B cell (primary cell): ENCODE data around the gene LCN12. TPM values are rescaled to one million over a fixed set of nuclear protein-coding genes. Genes with fewer than 3 reads are reported as not detected.

Source experiments
- ATAC-seq: fragments of 200-7000 bp; cut with Tn5 transposase; one replicate; pipeline ENCODE4 v1.10.0; 2021; ENCODE audit warnings: low read depth, mild to moderate bottlenecking, moderate number of reproducible peaks, moderate library complexity
- CTCF ChIA-PET: fragments of 350-600 bp; sonication (Branson Sonifier 250); formaldehyde crosslinking; loops from one replicate; lab custom pipeline; 2021; ENCODE audit warnings: antibody characterized with exemption, inconsistent platforms; lab: Charles Lee
- POLR2A ChIA-PET: fragments of 350-600 bp; sonication (Branson Sonifier 250); formaldehyde crosslinking; loops from one replicate; lab custom pipeline; 2021; ENCODE audit warnings: antibody characterized with exemption; lab: Charles Lee
- DNase-seq: peaks from one replicate; pipeline ENCODE4 v3.0.0; 2013
- H2AFZ ChIP-seq: 2 replicates; pipeline ENCODE4 v1.6.1; 2012; ENCODE audit warnings: mild to moderate bottlenecking, low read depth, low read length; ENCODE audit not compliant: insufficient read depth, poor library complexity, severe bottlenecking
- H3K27ac ChIP-seq, 2 donors: 1 replicate in 1 of 2; 2 replicates in 1 of 2; pipeline ENCODE4 v1.5.1; 2012 to 2013; ENCODE audit warnings: low read length in 2 of 2, mild to moderate bottlenecking in 2 of 2, moderate library complexity in 1 of 2
- H3K27me3 ChIP-seq, 4 experiments: fragments of 200-600 bp in 1 of 4; sonication (generic) in 1 of 4; replicated peaks in 1 of 4; 1 replicate in 2 of 4; 2 replicates in 2 of 4; pipeline versions ENCODE4 v1.6.1 to v1.7.0; 2013 to 2016; ENCODE audit warnings: low read length in 3 of 4, mild to moderate bottlenecking in 2 of 4, mixed read lengths in 1 of 4, moderate library complexity in 1 of 4; ENCODE audit not compliant: insufficient read depth in 4 of 4, control insufficient read depth in 3 of 4; ENCODE audit errors: control extremely low read depth in 1 of 4
- H3K36me3 ChIP-seq, 2 experiments: replicated peaks in 1 of 2; 1 replicate in 1 of 2; 2 replicates in 1 of 2; pipeline versions ENCODE4 v1.6.1 to v1.7.1; 2013; ENCODE audit warnings: low read length in 1 of 2; ENCODE audit not compliant: insufficient read depth in 2 of 2, control insufficient read depth in 1 of 2; ENCODE audit errors: control extremely low read depth in 1 of 2, extremely low read depth in 1 of 2
- H3K4me1 ChIP-seq, 2 donors: fragments of 200-600 bp in 1 of 2; sonication (generic) in 1 of 2; 1 replicate in 1 of 2; 2 replicates in 1 of 2; pipeline versions ENCODE4 v1.5.1 to v1.6.1; 2013 to 2017; ENCODE audit warnings: low read length in 2 of 2; ENCODE audit not compliant: control insufficient read depth in 2 of 2, insufficient read depth in 2 of 2
- H3K4me2 ChIP-seq: replicated peaks from 2 replicates; pipeline ENCODE3; 2012; ENCODE audit warnings: mild to moderate bottlenecking, low read depth, low read length; ENCODE audit not compliant: poor library complexity, severe bottlenecking
- H3K4me3 ChIP-seq, 5 experiments: fragments of 200-600 bp in 1 of 5; sonication (generic) in 1 of 5; 1 replicate in 3 of 5; 2 replicates in 2 of 5; pipeline versions ENCODE4 v1.5.1 to v1.7.0; 2011 to 2016; ENCODE audit warnings: low read length in 4 of 5, mild to moderate bottlenecking in 4 of 5, low read depth in 2 of 5, control low read depth in 1 of 5, moderate library complexity in 1 of 5; ENCODE audit not compliant: insufficient read depth in 1 of 5; ENCODE audit errors: control extremely low read depth in 1 of 5, extremely low read depth in 1 of 5
- H3K79me2 ChIP-seq: fragments of 200-600 bp; sonication (generic); one replicate; pipeline ENCODE4 v1.6.0; 2016; ENCODE audit warnings: low read length; ENCODE audit not compliant: control insufficient read depth, insufficient read depth
- H3K9ac ChIP-seq: fragments of 200-600 bp; sonication (generic); 2 replicates; pipeline ENCODE4 v1.6.1; 2017; ENCODE audit warnings: mild to moderate bottlenecking, low read length, moderate library complexity
- H3K9me3 ChIP-seq, 3 donors: one replicate each; pipeline versions ENCODE4 v1.6.1 to v1.7.1; 2013; ENCODE audit warnings: low read length in 2 of 3; ENCODE audit not compliant: control insufficient read depth in 2 of 3, insufficient read depth in 1 of 3; ENCODE audit errors: control extremely low read depth in 1 of 3
- H4K20me1 ChIP-seq: 2 replicates; pipeline ENCODE4 v1.6.0; 2012; ENCODE audit warnings: mild to moderate bottlenecking, low read length; ENCODE audit not compliant: insufficient read depth, control insufficient read depth, poor library complexity, severe bottlenecking
- H3K27ac Mint-ChIP-seq: one replicate; pipeline ENCODE4 v1.8.0; 2021; ENCODE audit warnings: mixed read lengths
- H3K27me3 Mint-ChIP-seq: one replicate; pipeline ENCODE4 v1.8.0; 2021; ENCODE audit warnings: mixed read lengths
- H3K4me1 Mint-ChIP-seq: one replicate; pipeline ENCODE4 v1.8.0; 2021; ENCODE audit warnings: mixed read lengths
- H3K4me3 Mint-ChIP-seq: one replicate; pipeline ENCODE4 v1.8.0; 2021; ENCODE audit warnings: mixed read lengths
- H3K9me3 Mint-ChIP-seq: one replicate; pipeline ENCODE4 v1.8.0; 2022; ENCODE audit warnings: mixed read lengths; ENCODE audit not compliant: insufficient read depth
- CTCF ChIP-seq: fragments of 200-600 bp; IDR thresholded peaks from one replicate; pipeline ENCODE4 v1.8.0; 2022; ENCODE audit warnings: antibody characterized with exemption, mild to moderate bottlenecking
- EZH2 ChIP-seq: IDR thresholded peaks from 2 replicates; pipeline ENCODE4 v1.6.1; 2012; ENCODE audit warnings: borderline replicate concordance, low read depth, mild to moderate bottlenecking, moderate library complexity, low read length; ENCODE audit not compliant: insufficient read depth, poor library complexity, severe bottlenecking
- WGBS: methylation state at CpG from one replicate; pipeline ENCODE4 v1.1.5; 2013; ENCODE audit warnings: missing lambda C conversion rate; ENCODE audit not compliant: insufficient coverage; 5-methylcytosine and 5-hydroxymethylcytosine counted together
- intact Hi-C: fragments of 100-400 bp; cut with micrococcal nuclease; formaldehyde crosslinking; loops from one replicate; pipeline ENCODE4 v1.10.0; 2022
- polyA plus RNA-seq: library from polyadenylated mRNA; depleted of rRNA; stranded (reverse); fragments of >200 nt; gene quantifications from 2 replicates; pipeline ENCODE4 v1.2.3, GENCODE V29; 2012
- total RNA-seq, 2 donors: library from RNA; stranded (reverse); fragments of 120-200 nt in 1 of 2; gene quantifications; 1 replicate in 1 of 2; 2 replicates in 1 of 2; pipeline versions ENCODE4 v1.2.3 to v1.2.4, GENCODE V29; 2013 to 2022

The LCN12 gene
- total and polyA plus RNA-seq, 2 donors (not counting 1 experiment from before 2014, with no cell fraction given): 2.4 to 2.6 TPM

DNA sequence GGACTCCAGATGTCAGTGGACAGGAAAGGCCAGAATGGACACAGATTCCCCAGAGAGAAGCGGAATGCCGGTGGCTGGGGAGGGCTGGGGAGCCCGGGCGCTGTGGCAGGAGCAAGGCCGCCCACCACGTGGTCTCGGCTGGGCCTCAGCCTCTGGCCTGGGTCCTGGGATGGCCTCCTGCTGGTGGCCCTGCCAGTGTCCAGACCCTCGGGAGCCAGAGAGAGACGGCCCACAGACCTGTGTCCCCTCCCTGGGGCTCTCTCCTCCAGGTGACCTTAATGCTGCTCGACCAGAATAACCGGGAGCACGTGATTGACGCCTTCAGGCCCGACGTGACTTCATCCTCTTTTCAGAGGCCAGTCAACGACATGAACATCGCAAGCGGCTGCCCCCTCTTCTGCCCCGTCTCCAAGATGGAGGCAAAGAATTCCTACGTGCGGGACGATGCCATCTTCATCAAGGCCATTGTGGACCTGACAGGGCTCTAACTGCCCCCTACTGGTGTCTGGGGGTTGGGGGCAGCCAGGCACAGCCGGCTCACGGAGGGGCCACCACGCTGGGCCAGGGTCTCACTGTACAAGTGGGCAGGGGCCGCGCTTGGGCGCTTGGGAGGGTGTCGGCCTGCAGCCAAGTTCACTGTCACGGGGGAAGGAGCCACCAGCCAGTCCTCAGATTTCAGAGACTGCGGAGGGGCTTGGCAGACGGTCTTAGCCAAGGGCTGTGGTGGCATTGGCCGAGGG, 26.5 kb upstream of the LCN12 start:
- H3K4me1 Mint-ChIP-seq: no peaks in the 10 kb centered on the region
- H3K79me2 ChIP-seq: peaks cover 16% of the 10 kb centered on the region
- no peak overlapping the region for H3K4me3 ChIP-seq
- H2AFZ ChIP-seq: no peak overlapping the region
- no peak overlapping the region for H3K27ac Mint-ChIP-seq
- ATAC-seq (no peak), DNase-seq (no peak)
- no peak overlapping the region for H3K27ac ChIP-seq
- H3K27me3 Mint-ChIP-seq: no peaks in the 10 kb centered on the region
- H3K27me3 ChIP-seq: no peaks in the 10 kb centered on the region
- TF ChIP-seq CTCF: no peak
- no peak for TF ChIP-seq EZH2
- peaks cover 13% of the 10 kb centered on the region for H4K20me1 ChIP-seq
- H3K4me3 Mint-ChIP-seq: no peak overlapping the region
- H3K4me1 ChIP-seq: no peaks in the 10 kb centered on the region
- ChIA-PET POLR2A (no interaction called here), CTCF (interaction anchor here (1.1 to 1.8 kb wide), 3 partner anchors 83 to 110 kb away, joined by 3 to 5 read pairs (median 5); partner anchors contain the start of gene AJM1)
- 94% methylated on average over 32 of the region's 33 CpGs for WGBS
- no peaks in the 10 kb centered on the region for H3K9me3 ChIP-seq
- no peak overlapping the region for H3K4me2 ChIP-seq
- H3K9ac ChIP-seq: no peak overlapping the region
- no peaks in the 10 kb centered on the region for H3K9me3 Mint-ChIP-seq
- intact Hi-C loops: no loop called here
- H3K36me3 ChIP-seq: peaks cover 0 to 50% of the 10 kb centered on the region in 2 experiments

GRCh38 chr9:136926154-136926704, 25.8 kb upstream of the LCN12 start:
- no peaks in the 10 kb centered on the region for H3K9me3 Mint-ChIP-seq
- H3K4me3 Mint-ChIP-seq: no peak overlapping the region
- H3K27me3 ChIP-seq: no peaks in the 10 kb centered on the region
- H3K4me1 Mint-ChIP-seq: no peaks in the 10 kb centered on the region
- ATAC-seq: no peak
- H3K4me1 ChIP-seq: no peaks in the 10 kb centered on the region
- intact Hi-C loops: no loop called here
- H3K79me2 ChIP-seq: peaks cover 9% of the 10 kb centered on the region
- peaks cover 6% of the 10 kb centered on the region for H4K20me1 ChIP-seq
- no peak overlapping the region for H3K27ac ChIP-seq
- H3K27me3 Mint-ChIP-seq: no peaks in the 10 kb centered on the region
- no peak overlapping the region for H3K9ac ChIP-seq
- no peak overlapping the region for H3K4me3 ChIP-seq
- ChIA-PET CTCF (interaction anchor here (1.1 to 1.8 kb wide), 2 partner anchors 84 to 109 kb away, joined by 3 to 5 read pairs; partner anchors contain the start of gene AJM1), POLR2A (no interaction called here)
- TF ChIP-seq CTCF (no peak), EZH2 (no peak)
- 94% methylated on average over 9 of the region's 9 CpGs for WGBS
- H3K4me2 ChIP-seq: no peak overlapping the region
- H3K36me3 ChIP-seq: peaks cover 0 to 44% of the 10 kb centered on the region in 2 experiments
- no peak overlapping the region for H2AFZ ChIP-seq
- H3K27ac Mint-ChIP-seq: no peak overlapping the region
- no peaks in the 10 kb centered on the region for H3K9me3 ChIP-seq
- no peak for DNase-seq
